Left lung (tissue), 14 donors: ENCODE results near the gene SPINK8. TPM values are rescaled to one million over a fixed set of nuclear protein-coding genes. Genes with fewer than 3 reads are reported as not detected.
A peak's percentile ranks its signal among the peaks of the same experiment; 100 is the strongest.
"Not testable (repeated sequence)": the region's sequence is repeated elsewhere in the genome, so short reads cannot be mapped to it uniquely, and the experiment has no call there.

Source experiments
- ATAC-seq: fragments of 200-7000 bp; cut with Tn5 transposase; one replicate; pipeline ENCODE4 v1.9.1; 2020; ENCODE audit warnings: moderate library complexity
- DNase-seq, 4 donors: peaks; one replicate each; pipeline ENCODE4 v3.0.0-alpha.2; 2013 to 2020
- H3K27ac ChIP-seq, 2 donors: fragments of 200-600 bp; sonication (generic) in 1 of 2; one replicate each; pipeline versions ENCODE4 v1.5.0 to v1.8.0; 2020 to 2021
- H3K27me3 ChIP-seq, 2 donors: fragments of 200-600 bp; sonication (generic) in 1 of 2; one replicate each; pipeline versions ENCODE4 v1.5.0 to v1.8.0; 2020 to 2021
- H3K36me3 ChIP-seq, 2 donors: fragments of 200-600 bp; sonication (generic) in 1 of 2; one replicate each; pipeline versions ENCODE4 v1.5.0 to v1.8.0; 2020 to 2021
- H3K4me1 ChIP-seq, 2 donors: fragments of 200-600 bp; one replicate each; pipeline ENCODE4 v1.8.0; 2021
- H3K4me3 ChIP-seq, 2 donors: fragments of 200-600 bp; sonication (generic) in 1 of 2; one replicate each; pipeline versions ENCODE4 v1.5.0 to v1.8.0; 2020 to 2021; ENCODE audit warnings: mild to moderate bottlenecking in 1 of 2
- H3K9me3 ChIP-seq, 2 donors: fragments of 200-600 bp; sonication (generic) in 1 of 2; one replicate each; pipeline versions ENCODE4 v1.5.0 to v1.8.0; 2020 to 2021
- CTCF ChIP-seq, 2 donors: fragments of 200-600 bp; sonication (generic) in 1 of 2; IDR thresholded peaks; one replicate each; pipeline versions ENCODE4 v1.5.0 to v1.8.0; 2021; ENCODE audit warnings: antibody characterized with exemption in 2 of 2
- intact Hi-C, 2 donors: fragments of 100-400 bp; cut with DNase I; formaldehyde crosslinking; loops; one replicate each; pipeline versions ENCODE4 v1.11.2 to v1.14.2; 2022
- long read RNA-seq, 12 donors: library from polyadenylated mRNA in 2 of 12; unstranded in 2 of 12; transcript quantifications; one replicate each; pipeline ENCODE4 v2.0.0 and lab custom pipeline, GENCODE V29; 2019 to 2026
- polyA plus RNA-seq, 6 donors: library from polyadenylated mRNA; unstranded; fragments of 120-200 nt; gene quantifications; one replicate each; pipeline ENCODE4 v1.2.1, GENCODE V29; 2013; ENCODE audit not compliant: insufficient read length in 6 of 6
- total RNA-seq, 2 donors: library from RNA; stranded (reverse); fragmentation: NEBNext Ultra II Directional; extraction: Animal tissue kit (Norgen Biotek cat#: 25700); gene quantifications; one replicate each; pipeline ENCODE4 v1.2.1, GENCODE V29; 2021
- donor health status: DM: no; HTN: yes; CAD: no.
- donor health status: DM: no; HTN: no; CAD: no.

Gene SPINK8
- not detected for total RNA-seq
- not detected for polyA plus RNA-seq
- long read RNA-seq, donor 1 = 0 reads
- long read RNA-seq, donor 2 = 0 reads
- long read RNA-seq, donor 3 = 0 reads
- long read RNA-seq, donor 4 = 0 reads
- long read RNA-seq, donor 5 = 0 reads
- long read RNA-seq, donor 6 = 0 reads
- long read RNA-seq, donor 7 = 0 reads
- long read RNA-seq, donor 8 = 0 reads
- long read RNA-seq, donor 9 = 0 reads
- long read RNA-seq, donor 10 = 0 reads
- long read RNA-seq, donor 11 = 0 reads
- long read RNA-seq, donor 12 = 0 reads

GRCh38 chr3:48333346-48334245 is at the start of gene SPINK8:
SPINK8 (minus strand) TSS chr3:48333661; CDS start chr3:48328341, 5,320 bp downstream.
- H3K27me3 ChIP-seq, H3K4me3 ChIP-seq, DNase-seq, H3K36me3 ChIP-seq, ATAC-seq, intact Hi-C loops, H3K9me3 ChIP-seq: not testable (repeated sequence)
- Histone ChIP-seq H3K27ac (peak within 1 kb of the TSS in 1 of 2 donors; percentile 81), H3K4me1 (peaks cover 0 to 18% of the 10 kb centered on the region in 2 donors)

GRCh38 chr3:48372862-48373435 is 39.5 kb upstream of the SPINK8 start:
- Histone ChIP-seq H3K9me3 (no peaks in the 10 kb centered on the region), H3K4me1 (no peaks in the 10 kb centered on the region), H3K27me3 (no peaks in the 10 kb centered on the region), H3K27ac (no peak overlapping the region), H3K4me3 (no peak overlapping the region), H3K36me3 (no peaks in the 10 kb centered on the region)
- ATAC-seq = no peak
- DNase-seq = no peak
- intact Hi-C loops = no loop called here
- TF ChIP-seq CTCF (IDR thresholded peaks at IDR 0.05) = no peak

DNA sequence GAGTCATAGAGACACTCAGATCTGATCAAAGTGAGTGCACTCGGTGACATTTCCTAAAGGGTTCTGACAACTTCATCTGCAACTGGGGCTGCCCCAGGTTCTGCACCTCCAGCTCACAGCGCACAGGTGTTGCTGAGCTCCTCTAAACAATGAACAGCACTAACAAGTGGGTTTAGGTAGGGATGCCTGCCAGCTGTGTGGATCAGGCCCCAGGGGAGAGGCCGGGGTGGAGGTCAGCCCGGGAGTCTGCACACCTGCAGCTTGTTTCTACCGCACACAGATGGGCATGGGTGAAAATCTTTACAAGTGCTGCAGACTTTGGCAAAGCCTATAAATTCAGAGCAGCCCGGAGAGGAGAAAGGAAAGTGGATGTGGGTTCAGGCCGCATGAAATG is 38.9 kb upstream of the SPINK8 start:
- Histone ChIP-seq H3K4me3 (no peak overlapping the region), H3K27me3 (no peaks in the 10 kb centered on the region), H3K27ac (no peak overlapping the region), H3K9me3 (no peaks in the 10 kb centered on the region), H3K4me1 (no peaks in the 10 kb centered on the region), H3K36me3 (no peaks in the 10 kb centered on the region)
- intact Hi-C loops = no loop called here
- TF ChIP-seq CTCF (IDR thresholded peaks at IDR 0.05) = no peak
- no peak for ATAC-seq
- DNase-seq = no peak

- Histone ChIP-seq H3K9me3 (no peaks in the 10 kb centered on the region), H3K4me1 (no peaks in the 10 kb centered on the region), H3K27ac (no peak within 1 kb of the TSS), H3K27me3 (no peaks in the 10 kb centered on the region), H3K4me3 (no peak within 1 kb of the TSS), H3K36me3 (no peaks in the 10 kb centered on the region)
- no peak for TF ChIP-seq CTCF (IDR thresholded peaks at IDR 0.05)
- DNase-seq (no peak), ATAC-seq (no peak)
- intact Hi-C loops = no loop called here
These were observed 38.4 kb upstream of the SPINK8 start, which contains the start of gene FBXW12 for GRCh38 chr3:48371651-48372376. FBXW12 (plus strand) TSS chr3:48372219; CDS start chr3:48372768, 549 bp downstream.

- TF ChIP-seq CTCF (IDR thresholded peaks at IDR 0.05) = no peak
- Histone ChIP-seq H3K4me1 (no peaks in the 10 kb centered on the region), H3K9me3 (no peaks in the 10 kb centered on the region), H3K4me3 (no peak overlapping the region), H3K27ac (no peak overlapping the region), H3K27me3 (no peaks in the 10 kb centered on the region), H3K36me3 (no peaks in the 10 kb centered on the region)
- intact Hi-C loops = no loop called here
- ATAC-seq (no peak), DNase-seq (no peak)
These were observed 36.9 kb upstream of the SPINK8 start for GRCh38 chr3:48370333-48370713.
